Esophagus squamous epithelium (tissue), 5 donors: ENCODE measurements around the gene FH. TPM values are rescaled to one million over a fixed set of nuclear protein-coding genes. Genes with fewer than 3 reads are reported as not detected.

Source experiments
- DNase-seq: peaks from one replicate; lab custom pipeline; 2025; lab: John Stamatoyannopoulos, UW
- H3K27ac ChIP-seq, 4 donors: fragments of 200-600 bp; sonication (generic); one replicate each; pipeline ENCODE4 v1.5.1; 2016 to 2019; ENCODE audit warnings: mild to moderate bottlenecking in 1 of 4
- H3K27me3 ChIP-seq, 4 donors: fragments of 200-600 bp; sonication (generic); 1 replicate in 3 of 4; 2 replicates in 1 of 4; pipeline versions ENCODE4 v1.5.1 to v1.6.0; 2017 to 2021; ENCODE audit warnings: antibody characterized with exemption in 1 of 4
- H3K36me3 ChIP-seq, 3 donors: fragments of 200-600 bp; sonication (generic); one replicate each; pipeline ENCODE4 v1.5.1; 2016 to 2019
- H3K4me1 ChIP-seq, 3 donors: fragments of 200-600 bp; sonication (generic); one replicate each; pipeline ENCODE4 v1.5.1; 2017 to 2019
- H3K4me3 ChIP-seq, 4 donors: fragments of 200-600 bp; sonication (generic); 1 replicate in 3 of 4; 2 replicates in 1 of 4; pipeline ENCODE4 v1.5.1; 2016 to 2019; ENCODE audit warnings: mild to moderate bottlenecking in 2 of 4, moderate library complexity in 1 of 4
- H3K9me3 ChIP-seq, 3 donors: fragments of 200-600 bp; sonication (generic); one replicate each; pipeline ENCODE4 v1.5.1; 2016 to 2019
- CTCF ChIP-seq, 6 experiments: fragments of 450-650 bp in 4 of 6; fragments of 200-600 bp in 2 of 6; sonication (generic) in 2 of 6; IDR thresholded peaks; one replicate each; pipeline ENCODE4 v1.5.1; 2016 to 2019; ENCODE audit warnings: antibody characterized with exemption in 6 of 6, mild to moderate bottlenecking in 4 of 6, moderate library complexity in 4 of 6
- POLR2A ChIP-seq, 4 donors: fragments of 450-650 bp; IDR thresholded peaks; one replicate each; pipeline ENCODE4 v1.6.1; 2017; ENCODE audit warnings: antibody characterized with exemption in 4 of 4, mild to moderate bottlenecking in 4 of 4, moderate library complexity in 3 of 4
- WGBS, 2 donors: methylation state at CpG; one replicate each; pipeline ENCODE4 v1.1.5; 2018; 5-methylcytosine and 5-hydroxymethylcytosine counted together
- intact Hi-C: fragments of 100-400 bp; cut with DNase I; formaldehyde crosslinking; loops from one replicate; pipeline ENCODE4 v1.15.0; 2022
- total RNA-seq, 4 donors: library from RNA; depleted of rRNA; stranded (reverse); fragments of >200 nt; gene quantifications; one replicate each; pipeline ENCODE4 v1.1.0, GENCODE V29; 2016
- donor health status: DM: yes; HTN: yes; CAD: no.

The FH gene
- total RNA-seq, 4 donors from 2014 or later = 44.6 to 101 (median 70.0) TPM

- Histone ChIP-seq H3K27me3 (no peaks in the 10 kb centered on the region), H3K4me3 (no peak overlapping the region), H3K9me3 (no peaks in the 10 kb centered on the region), H3K36me3 (no peaks in the 10 kb centered on the region), H3K27ac (no peak overlapping the region), H3K4me1 (no peaks in the 10 kb centered on the region)
- WGBS, 2 donors = 78 to 81% methylated on average over 8 of the region's 8 CpGs
- DNase-seq = no peak
- intact Hi-C loops = no loop called here
- TF ChIP-seq CTCF (IDR thresholded peaks at IDR 0.05) = no peak
Observed at GRCh38 chr1:241465673-241466072, 53.9 kb downstream of the FH start.

GRCh38 chr1:241464985-241465384 is 54.6 kb downstream of the FH start:
- no peak for DNase-seq
- 71 to 88% methylated on average over 4 of the region's 4 CpGs for WGBS, 2 donors
- no peaks in the 10 kb centered on the region for H3K9me3 ChIP-seq
- no peaks in the 10 kb centered on the region for H3K4me1 ChIP-seq
- no peaks in the 10 kb centered on the region for H3K36me3 ChIP-seq
- no peak overlapping the region for H3K4me3 ChIP-seq
- intact Hi-C loops = no loop called here
- H3K27ac ChIP-seq = no peak overlapping the region
- no peaks in the 10 kb centered on the region for H3K27me3 ChIP-seq
- no peak for TF ChIP-seq POLR2A (IDR thresholded peaks at IDR 0.05)

- no peak overlapping the region for H3K27ac ChIP-seq
- no peaks in the 10 kb centered on the region for H3K27me3 ChIP-seq
- no peak overlapping the region for H3K4me3 ChIP-seq
- no peak for TF ChIP-seq POLR2A (IDR thresholded peaks at IDR 0.05)
- TF ChIP-seq CTCF (IDR thresholded peaks at IDR 0.05) = no peak
- no peaks in the 10 kb centered on the region for H3K9me3 ChIP-seq
- 29 to 44% methylated on average over 2 of the region's 2 CpGs for WGBS, 2 donors
- DNase-seq = no peak
- intact Hi-C loops = no loop called here
- H3K4me1 ChIP-seq = no peaks in the 10 kb centered on the region
- H3K36me3 ChIP-seq = no peaks in the 10 kb centered on the region
Observed at GRCh38 chr1:241462391-241462790, 57.2 kb downstream of the FH start.

- Histone ChIP-seq H3K27ac (no peak overlapping the region), H3K4me3 (no peak overlapping the region), H3K27me3 (no peaks in the 10 kb centered on the region), H3K9me3 (no peaks in the 10 kb centered on the region), H3K36me3 (no peaks in the 10 kb centered on the region), H3K4me1 (no peaks in the 10 kb centered on the region)
- WGBS, 2 donors = 44 to 71% methylated on average over 6 of the region's 6 CpGs
- no peak for TF ChIP-seq POLR2A (IDR thresholded peaks at IDR 0.05)
- no peak for TF ChIP-seq CTCF (IDR thresholded peaks at IDR 0.05)
- intact Hi-C loops = no loop called here
- no peak for DNase-seq
Observed at GRCh38 chr1:241460098-241460873, 59.3 kb downstream of the FH start.

- H3K4me3 ChIP-seq = no peak overlapping the region
- intact Hi-C loops = no loop called here
- no peak overlapping the region for H3K27ac ChIP-seq
- H3K9me3 ChIP-seq = no peaks in the 10 kb centered on the region
- DNase-seq = no peak
- 22 to 34% methylated on average over 2 of the region's 2 CpGs for WGBS, 2 donors
- H3K4me1 ChIP-seq = no peaks in the 10 kb centered on the region
- no peak for TF ChIP-seq CTCF (IDR thresholded peaks at IDR 0.05)
- TF ChIP-seq POLR2A (IDR thresholded peaks at IDR 0.05) = no peak
- no peaks in the 10 kb centered on the region for H3K27me3 ChIP-seq
- no peaks in the 10 kb centered on the region for H3K36me3 ChIP-seq
Observed at GRCh38 chr1:241459186-241459802, 60.3 kb downstream of the FH start.
